Measurements from ENCODE around the gene NUMB.

Gene NUMB

DNA sequence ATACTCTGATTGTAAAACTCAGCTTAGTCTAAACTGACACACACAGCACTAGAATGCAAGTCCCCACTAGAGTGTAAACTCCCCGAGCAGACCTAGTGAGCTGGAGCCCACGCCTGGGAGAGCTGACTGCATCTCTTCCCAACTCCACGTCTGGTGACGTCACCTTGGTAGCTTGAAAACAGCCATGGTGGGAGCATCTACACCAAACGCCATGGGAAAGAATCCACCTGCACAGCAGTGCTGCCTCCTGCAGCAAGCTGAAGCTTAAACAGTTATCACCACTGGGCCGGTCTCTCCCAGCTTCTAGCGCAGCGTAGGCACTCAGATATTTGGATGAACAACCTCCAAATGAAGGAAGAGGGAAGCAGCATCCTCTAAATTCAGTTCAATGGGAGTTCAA, 225.4 kb downstream of the NUMB start:
- DNase-seq (ENCODE audit: low read depth, low spot score), result no peak

DNA sequence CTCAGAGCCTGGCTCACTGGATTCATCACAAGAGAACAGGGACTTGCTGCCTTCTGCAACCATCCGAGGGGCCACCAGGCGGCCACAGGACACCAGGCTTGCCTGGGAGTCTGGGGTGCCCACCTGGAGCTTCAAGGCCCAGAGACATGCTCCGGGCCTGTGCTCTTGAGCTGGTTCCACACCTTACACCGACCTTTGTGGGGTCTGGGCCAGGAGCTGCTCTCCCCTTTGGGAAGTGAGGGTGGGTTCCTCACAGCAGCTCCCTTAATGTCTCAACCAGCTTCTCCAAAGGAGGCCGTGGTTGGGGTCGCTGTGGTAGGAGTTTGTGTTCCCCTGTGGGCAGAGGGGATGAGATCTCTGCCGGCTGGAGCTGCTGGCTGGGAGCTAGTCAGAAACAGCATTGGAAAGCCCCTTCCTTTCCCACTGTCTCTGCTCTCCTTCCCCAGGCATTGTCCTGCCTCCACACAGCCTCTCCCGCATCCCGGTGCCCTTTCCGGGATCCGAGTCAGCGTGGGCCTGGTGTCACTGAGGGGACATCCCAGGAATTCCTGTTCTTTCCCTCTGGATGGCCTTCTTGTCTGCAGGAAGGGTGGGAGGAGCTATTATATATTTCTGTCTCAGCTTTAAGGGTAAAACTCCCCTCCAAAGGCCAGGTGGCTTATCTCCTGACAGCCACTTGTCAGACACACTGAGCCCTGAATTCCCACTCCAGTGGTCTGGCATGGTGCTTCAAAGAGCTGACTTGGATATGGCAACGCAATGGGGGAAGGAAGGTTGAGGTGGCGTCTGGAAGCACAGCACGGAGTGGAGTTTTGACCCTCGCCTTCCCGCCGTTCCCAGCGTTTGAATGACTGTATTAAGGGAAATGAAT, 226.1 kb downstream of the NUMB start:
- no peak for DNase-seq (ENCODE audit: low read depth, low spot score)

DNA sequence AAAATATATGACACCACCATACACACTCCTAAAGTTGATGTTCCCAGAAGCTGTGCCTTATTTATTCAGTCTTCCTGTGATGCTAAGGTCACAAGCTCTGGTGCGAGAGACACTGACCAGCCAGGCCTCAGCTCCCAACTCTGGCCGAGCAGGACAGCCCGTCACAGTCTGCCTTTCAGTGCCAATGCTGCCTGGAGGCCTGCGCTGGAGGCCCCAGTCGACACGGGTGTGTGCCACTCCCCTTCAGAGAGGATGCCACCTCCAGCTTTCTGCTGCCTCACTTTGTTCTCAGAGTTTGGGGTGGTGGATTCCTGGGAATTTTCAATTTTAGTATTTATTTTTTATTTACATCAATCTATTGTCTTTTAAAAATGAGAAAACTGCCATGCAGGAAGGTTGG, 228.3 kb downstream of the NUMB start:
- DNase-seq (ENCODE audit: low read depth, low spot score), result no peak

DNA sequence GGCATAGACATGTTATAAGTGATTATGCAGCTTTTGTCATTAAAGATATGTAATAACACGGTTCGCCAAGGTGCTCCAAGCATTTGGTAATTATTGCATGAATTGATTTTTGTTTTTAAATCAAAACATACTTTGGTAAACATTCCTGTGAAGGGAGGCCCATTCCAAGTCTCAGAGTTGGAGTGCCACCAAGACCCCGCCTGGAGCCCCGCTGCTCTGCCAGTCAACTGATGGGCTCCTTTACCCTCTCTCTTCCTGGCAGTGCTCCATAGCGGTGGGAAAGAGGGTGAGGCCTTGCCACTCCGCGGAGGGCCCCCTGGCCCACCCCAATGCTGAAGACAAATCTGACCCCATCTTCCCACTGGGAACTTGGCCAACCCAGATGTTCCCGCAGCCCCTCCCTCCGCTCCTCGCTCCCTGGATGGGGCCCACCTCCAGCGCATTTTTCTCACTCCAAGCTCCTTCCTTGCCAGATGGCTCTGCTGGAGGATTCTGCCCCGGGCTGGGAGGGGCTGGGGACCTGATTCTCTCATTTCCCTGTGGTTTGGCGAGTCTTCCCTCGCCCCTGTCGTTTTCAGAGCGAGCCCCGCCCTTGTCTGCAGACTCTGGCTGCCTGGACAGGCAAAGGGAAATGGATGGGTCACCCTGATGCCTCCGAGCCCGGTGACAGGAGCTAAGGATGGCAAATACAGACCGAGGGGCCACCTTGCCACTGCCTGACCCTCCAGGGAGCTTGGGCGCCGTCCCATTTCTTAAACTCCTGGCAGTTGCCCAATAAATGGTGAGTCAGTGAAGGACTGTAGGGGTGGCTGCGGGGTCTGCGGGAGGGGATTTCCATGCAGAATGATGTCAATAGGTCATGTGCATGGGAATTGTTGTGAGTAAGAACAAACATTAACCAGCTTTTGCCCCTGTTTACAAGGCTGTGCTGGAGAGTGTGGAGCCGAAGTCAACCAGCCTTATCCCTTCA, 230.2 kb downstream of the NUMB start:
- no peak for DNase-seq (ENCODE audit: low read depth, low spot score)

DNA sequence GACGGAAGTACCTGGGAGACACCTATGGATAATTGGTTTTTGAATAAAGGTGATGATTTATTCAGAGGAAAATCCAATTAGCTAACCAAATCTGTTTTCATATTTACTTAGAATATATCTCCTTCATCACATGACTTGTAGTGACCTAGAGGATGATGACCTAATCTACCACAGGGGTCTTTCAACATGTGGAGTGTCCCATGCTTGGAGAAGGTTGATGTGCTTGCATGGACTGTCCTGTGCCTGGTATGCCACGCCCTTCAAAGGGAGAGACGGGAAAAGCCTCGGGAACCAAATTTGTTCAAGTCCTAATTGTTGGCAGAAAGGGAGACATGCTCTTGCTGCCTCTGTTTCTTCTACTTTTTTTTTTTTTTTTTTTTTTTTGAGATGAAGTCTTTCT, 232.8 kb downstream of the NUMB start:
- DNase-seq (ENCODE audit: low read depth, low spot score), result no peak

All from activated CD4-positive, CD25-positive, alpha-beta regulatory T cell treated with anti-CD3 and anti-CD28 coated beads, Interleukin-2, amount 50 U/mL, for 16 hours (primary cell).